ENCODE results near the gene DCLK1. TPM values are rescaled to one million over a fixed set of nuclear protein-coding genes. Genes with fewer than 3 reads are reported as not detected.

DCLK1 gene
- total RNA-seq, 3 donors from 2014 or later (not counting 1 experiment from before 2014, with no cell fraction given): not detected

DNA sequence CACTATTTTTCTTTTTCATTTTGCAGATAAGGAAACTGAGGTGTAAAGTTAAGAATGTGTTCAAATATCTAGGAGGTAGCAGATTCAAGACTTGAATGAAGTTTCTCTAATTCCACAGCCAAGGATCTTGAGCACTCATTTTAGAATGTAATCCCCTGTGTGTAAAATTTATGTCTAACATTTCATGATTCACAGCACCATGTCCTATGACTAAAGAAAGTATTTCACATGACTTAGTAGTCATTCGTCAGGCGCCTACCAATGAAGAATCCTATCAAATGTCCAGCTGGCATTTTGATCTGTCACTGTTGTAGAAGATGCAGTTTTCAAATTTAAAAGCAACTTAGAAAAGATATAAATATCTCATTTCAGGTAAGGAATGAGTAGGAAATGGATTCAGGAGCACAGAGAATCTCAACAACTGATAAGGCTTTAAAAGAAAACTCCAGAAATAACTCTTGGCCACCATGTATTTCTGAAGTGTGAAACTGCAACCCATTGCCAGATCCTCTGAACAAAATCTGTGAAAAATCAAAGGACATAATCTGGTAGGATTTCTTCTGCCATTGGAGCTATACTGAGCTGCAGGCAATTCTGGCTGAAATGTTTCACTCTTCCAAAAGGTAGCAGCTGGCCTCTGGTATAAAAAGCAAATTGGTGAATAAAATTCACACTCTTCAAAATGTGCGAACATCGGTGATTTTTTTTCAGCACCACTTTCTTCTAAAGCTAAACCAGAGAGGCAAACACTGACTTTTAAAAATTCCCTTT, 92.2 kb downstream of the DCLK1 start:
- Histone ChIP-seq H3K27me3 (ENCODE audit: control insufficient read depth, insufficient read depth, low read length) (no peaks in the 10 kb centered on the region), H3K4me3 (ENCODE audit: low read length) (no peak overlapping the region), H3K9me3 (ENCODE audit: control insufficient read depth, insufficient read depth, low read length) (no peaks in the 10 kb centered on the region), H3K27ac (ENCODE audit: low read length) (no peak overlapping the region), H3K4me1 (ENCODE audit: control insufficient read depth, insufficient read depth, low read length) (no peaks in the 10 kb centered on the region), H3K36me3 (ENCODE audit: control insufficient read depth, insufficient read depth, low read length) (no peaks in the 10 kb centered on the region)
- H3K27ac Mint-ChIP-seq: no peak overlapping the region
- ATAC-seq: no peak
- no peak for TF ChIP-seq CTCF (IDR thresholded peaks at IDR 0.05)
- H3K4me3 Mint-ChIP-seq: no peak overlapping the region
- H3K9me3 Mint-ChIP-seq: peaks cover 3 to 6% of the 10 kb centered on the region in 2 donors
- no peak for DNase-seq
- H3K27me3 Mint-ChIP-seq (ENCODE audit: low read depth in 2 of 2): no peaks in the 10 kb centered on the region
- 82% methylated on average over 2 of the region's 4 CpGs for WGBS (ENCODE audit: insufficient coverage)
- no peaks in the 10 kb centered on the region for H3K36me3 Mint-ChIP-seq
- H3K4me1 Mint-ChIP-seq: no peaks in the 10 kb centered on the region
- intact Hi-C loops (cut with micrococcal nuclease): no loop called here

DNA sequence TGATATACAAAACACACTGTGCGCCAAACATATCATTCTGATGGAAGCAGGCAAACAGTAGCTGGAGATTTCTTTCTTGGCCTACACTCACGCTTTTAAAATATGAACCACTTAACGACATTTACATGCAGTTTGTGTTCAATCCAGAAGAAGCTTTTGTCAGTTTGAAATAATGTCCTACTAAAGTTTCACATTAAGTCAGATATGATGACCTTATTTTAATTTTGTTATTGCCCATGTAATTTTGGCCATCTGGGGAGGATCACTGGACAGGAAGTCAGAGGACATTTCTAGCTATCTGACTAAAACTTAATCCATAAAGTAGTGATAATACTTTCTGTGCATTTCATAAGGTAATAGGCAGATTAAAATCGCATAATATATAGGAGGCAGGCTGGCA, 98.1 kb downstream of the DCLK1 start:
- H3K27me3 Mint-ChIP-seq (ENCODE audit: low read depth in 2 of 2): no peaks in the 10 kb centered on the region
- H3K4me1 ChIP-seq (ENCODE audit: control insufficient read depth, insufficient read depth, low read length): no peaks in the 10 kb centered on the region
- intact Hi-C loops (cut with micrococcal nuclease): no loop called here
- no peak overlapping the region for H3K27ac Mint-ChIP-seq
- no peaks in the 10 kb centered on the region for H3K27me3 ChIP-seq (ENCODE audit: control insufficient read depth, insufficient read depth, low read length)
- TF ChIP-seq CTCF (IDR thresholded peaks at IDR 0.05): no peak
- H3K4me3 ChIP-seq (ENCODE audit: low read length): no peak overlapping the region
- H3K36me3 ChIP-seq (ENCODE audit: control insufficient read depth, insufficient read depth, low read length): no peaks in the 10 kb centered on the region
- no peaks in the 10 kb centered on the region for H3K36me3 Mint-ChIP-seq
- no peak overlapping the region for H3K27ac ChIP-seq (ENCODE audit: low read length)
- no peaks in the 10 kb centered on the region for H3K9me3 ChIP-seq (ENCODE audit: control insufficient read depth, insufficient read depth, low read length)
- no peak overlapping the region for H3K4me3 Mint-ChIP-seq
- ATAC-seq (no peak), DNase-seq (no peak)
- H3K4me1 Mint-ChIP-seq: no peaks in the 10 kb centered on the region
- H3K9me3 Mint-ChIP-seq: peaks cover 0 to 7% of the 10 kb centered on the region in 2 donors
- WGBS (ENCODE audit: insufficient coverage): 91% methylated on average over 3 of the region's 4 CpGs

DNA sequence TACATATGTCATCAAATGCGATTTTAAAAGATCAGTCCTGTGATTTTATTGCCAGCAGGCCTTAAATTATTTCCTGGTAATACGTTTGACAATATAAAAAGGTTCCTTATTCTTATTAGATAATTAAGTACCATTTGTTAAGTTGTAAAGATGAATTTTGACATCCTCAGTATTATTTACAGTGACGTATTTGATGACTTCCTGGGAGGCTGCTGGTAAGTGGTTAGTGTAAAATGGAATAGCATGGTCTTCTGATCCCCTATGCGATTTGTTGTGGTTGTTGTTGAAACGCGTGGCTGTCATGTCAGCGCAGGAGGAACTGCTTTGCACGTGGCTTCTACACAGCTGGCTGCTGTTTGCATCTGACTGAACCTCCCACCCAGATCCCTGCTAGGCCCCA, 99.7 kb downstream of the DCLK1 start:
- no peak for ATAC-seq
- 73% methylated on average over 7 of the region's 8 CpGs for WGBS (ENCODE audit: insufficient coverage)
- H3K36me3 Mint-ChIP-seq: no peaks in the 10 kb centered on the region
- no peak for TF ChIP-seq CTCF (IDR thresholded peaks at IDR 0.05)
- H3K27me3 Mint-ChIP-seq (ENCODE audit: low read depth in 2 of 2): no peaks in the 10 kb centered on the region
- Histone ChIP-seq H3K9me3 (ENCODE audit: control insufficient read depth, insufficient read depth, low read length) (no peaks in the 10 kb centered on the region), H3K36me3 (ENCODE audit: control insufficient read depth, insufficient read depth, low read length) (no peaks in the 10 kb centered on the region), H3K4me3 (ENCODE audit: low read length) (no peak overlapping the region), H3K4me1 (ENCODE audit: control insufficient read depth, insufficient read depth, low read length) (no peaks in the 10 kb centered on the region), H3K27me3 (ENCODE audit: control insufficient read depth, insufficient read depth, low read length) (no peaks in the 10 kb centered on the region), H3K27ac (ENCODE audit: low read length) (no peak overlapping the region)
- DNase-seq: no peak
- no peak overlapping the region for H3K27ac Mint-ChIP-seq
- intact Hi-C loops (cut with micrococcal nuclease): no loop called here
- H3K4me3 Mint-ChIP-seq: no peak overlapping the region
- H3K9me3 Mint-ChIP-seq: peaks cover 0 to 5% of the 10 kb centered on the region in 2 donors
- H3K4me1 Mint-ChIP-seq: no peaks in the 10 kb centered on the region

Measured in natural killer cell (primary cell).